ENCODE results near the gene CACNB2. TPM values are rescaled to one million over a fixed set of nuclear protein-coding genes. Genes with fewer than 3 reads are reported as not detected.

CACNB2 gene
- total and polyA plus RNA-seq, 2 experiments from 2014 or later: 4.6 to 5.3 TPM

GRCh38 chr10:18561861-18562551, 421.8 kb downstream of the CACNB2 start:
- H3K36me3 ChIP-seq (replicated peaks; ENCODE audit: insufficient read depth, low read depth): no peaks in the 10 kb centered on the region
- 98% methylated on average over 8 of the region's 8 CpGs for WGBS (ENCODE audit: low lambda C conversion rate, missing lambda C conversion rate)

DNA sequence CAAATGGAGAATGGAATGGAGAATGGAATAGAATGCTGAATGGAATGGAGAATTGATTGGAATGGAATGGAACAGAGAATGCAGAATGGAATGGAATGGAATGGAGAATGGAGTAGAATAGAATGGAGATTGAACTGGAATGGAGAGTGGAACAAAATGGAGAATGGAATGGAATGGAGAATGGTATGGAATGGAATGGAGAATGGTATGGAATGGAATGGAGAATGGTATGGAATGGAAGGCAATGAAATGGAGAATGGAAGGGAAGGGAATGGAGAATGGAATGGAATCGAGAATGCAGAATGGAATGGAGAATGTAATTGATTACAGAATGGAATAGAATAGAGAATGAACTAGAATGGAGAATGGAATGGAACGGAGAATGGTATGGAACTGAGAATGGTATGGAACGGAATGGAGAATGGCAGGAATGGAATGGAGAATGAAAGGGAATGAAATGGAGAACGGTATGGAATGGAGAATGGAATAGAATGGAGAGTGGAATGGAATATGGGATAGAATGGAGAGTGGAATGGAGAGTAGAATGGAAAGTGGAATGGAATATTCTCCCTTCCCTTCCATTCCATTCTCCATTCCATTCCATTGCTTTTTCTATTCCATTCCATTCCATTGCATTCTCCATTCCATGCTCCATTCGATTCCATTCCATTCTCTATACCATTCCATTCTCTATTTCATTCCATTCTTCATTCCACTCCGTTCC, 422.9 kb downstream of the CACNB2 start:
- no peaks in the 10 kb centered on the region for H3K9me2 ChIP-seq (replicated peaks; ENCODE audit: insufficient read depth)
- H3K9me3 ChIP-seq (ENCODE audit: low read depth): no peaks in the 10 kb centered on the region
- no peaks in the 10 kb centered on the region for H3K79me2 ChIP-seq
- no peaks in the 10 kb centered on the region for H3K4me1 ChIP-seq (ENCODE audit: insufficient read depth)
- no peak overlapping the region for H3K4me3 ChIP-seq
- TF ChIP-seq EZH2phosphoT487 (IDR thresholded peaks at IDR 0.05; ENCODE audit: low read depth, severe bottlenecking, unreplicated experiment) (no peak), CTCF (IDR thresholded peaks at IDR 0.05; ENCODE audit: poor library complexity) (no peak), EZH2 (IDR thresholded peaks at IDR 0.05; ENCODE audit: borderline replicate concordance) (no peak)
- no peak overlapping the region for H2AFZ ChIP-seq
- no peak for DNase-seq (ENCODE audit: low spot score)
- H3K4me2 ChIP-seq: no peak overlapping the region
- no peaks in the 10 kb centered on the region for H3K27me3 ChIP-seq
- no peak overlapping the region for H3K27ac ChIP-seq
- WGBS (ENCODE audit: low lambda C conversion rate, missing lambda C conversion rate): 95% methylated on average over 6 of the region's 6 CpGs
- no peaks in the 10 kb centered on the region for H4K20me1 ChIP-seq (ENCODE audit: insufficient read depth, poor library complexity, severe bottlenecking)
- no peaks in the 10 kb centered on the region for H3K36me3 ChIP-seq (replicated peaks; ENCODE audit: insufficient read depth, low read depth)

More at GRCh38 chr10:18561861-18562551, 421.8 kb downstream of the CACNB2 start:
- Histone ChIP-seq H3K4me2 (no peak overlapping the region), H3K4me3 (no peak overlapping the region), H2AFZ (no peak overlapping the region), H3K9me3 (ENCODE audit: low read depth) (no peaks in the 10 kb centered on the region), H3K79me2 (no peaks in the 10 kb centered on the region), H3K27me3 (no peaks in the 10 kb centered on the region), H3K9me2 (replicated peaks; ENCODE audit: insufficient read depth) (no peaks in the 10 kb centered on the region), H3K27ac (no peak overlapping the region), H3K4me1 (ENCODE audit: insufficient read depth) (no peaks in the 10 kb centered on the region), H4K20me1 (ENCODE audit: insufficient read depth, poor library complexity, severe bottlenecking) (no peaks in the 10 kb centered on the region)
- DNase-seq (ENCODE audit: low spot score): no peak
- TF ChIP-seq EZH2phosphoT487 (IDR thresholded peaks at IDR 0.05; ENCODE audit: low read depth, severe bottlenecking, unreplicated experiment) (no peak), EZH2 (IDR thresholded peaks at IDR 0.05; ENCODE audit: borderline replicate concordance) (no peak), CTCF (IDR thresholded peaks at IDR 0.05; ENCODE audit: poor library complexity) (no peak)

GRCh38 chr10:18565006-18565405, 424.8 kb downstream of the CACNB2 start:
- Histone ChIP-seq H3K27ac (no peak overlapping the region), H3K4me3 (no peak overlapping the region), H3K27me3 (no peaks in the 10 kb centered on the region), H3K9me3 (ENCODE audit: low read depth) (no peaks in the 10 kb centered on the region), H3K36me3 (replicated peaks; ENCODE audit: insufficient read depth, low read depth) (no peaks in the 10 kb centered on the region), H3K4me1 (ENCODE audit: insufficient read depth) (no peaks in the 10 kb centered on the region), H3K79me2 (no peaks in the 10 kb centered on the region), H3K4me2 (no peak overlapping the region), H3K9me2 (replicated peaks; ENCODE audit: insufficient read depth) (no peaks in the 10 kb centered on the region), H2AFZ (no peak overlapping the region), H4K20me1 (ENCODE audit: insufficient read depth, poor library complexity, severe bottlenecking) (no peaks in the 10 kb centered on the region)
- 100% methylated on average over 5 of the region's 5 CpGs for WGBS (ENCODE audit: low lambda C conversion rate, missing lambda C conversion rate)
- no peak for DNase-seq (ENCODE audit: low spot score)
- TF ChIP-seq EZH2phosphoT487 (IDR thresholded peaks at IDR 0.05; ENCODE audit: low read depth, severe bottlenecking, unreplicated experiment): no peak
- TF ChIP-seq EZH2 (IDR thresholded peaks at IDR 0.05; ENCODE audit: borderline replicate concordance): no peak
- TF ChIP-seq CTCF (IDR thresholded peaks at IDR 0.05; ENCODE audit: poor library complexity): no peak

Data from hepatocyte (in vitro differentiated cells).